ENCODE measurements around the gene HPSE. TPM values are rescaled to one million over a fixed set of nuclear protein-coding genes. Genes with fewer than 3 reads are reported as not detected.

HPSE gene
- polyA plus RNA-seq, 1 donor from 2014 or later = 0.16 TPM

DNA sequence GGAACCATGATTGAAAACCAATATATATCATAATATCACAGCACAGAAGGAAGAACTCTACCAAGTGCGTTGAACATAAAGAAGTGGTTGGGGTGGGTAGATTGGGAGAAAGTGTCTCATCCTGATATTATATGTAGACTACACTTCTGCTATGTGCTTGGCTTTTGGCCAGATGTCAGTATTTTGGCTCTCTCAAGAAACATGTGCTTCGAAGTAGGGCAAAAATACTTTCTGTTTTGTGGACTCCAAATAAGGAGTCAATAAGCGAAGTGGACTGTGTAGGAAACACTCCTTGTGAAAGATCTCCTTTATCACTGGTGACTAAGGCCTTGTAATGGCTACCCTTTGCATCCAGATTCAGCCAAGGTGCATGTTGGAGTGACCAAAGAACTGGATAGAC is 7.8 kb upstream of the HPSE start:
- no peak overlapping the region for H3K9ac ChIP-seq (ENCODE audit: low read length)
- no peaks in the 10 kb centered on the region for H3K9me3 ChIP-seq (ENCODE audit: low read length)
- H2AFZ ChIP-seq (ENCODE audit: low read depth, low read length) = no peak overlapping the region
- H3K36me3 ChIP-seq (ENCODE audit: insufficient read depth, low read length) = no peaks in the 10 kb centered on the region
- H3K9me2 ChIP-seq (ENCODE audit: insufficient read depth, low read length) = no peaks in the 10 kb centered on the region
- TF ChIP-seq MXI1 (conservative IDR thresholded peaks at IDR 0.05; ENCODE audit: poor library complexity, severe bottlenecking) (no peak), SMC3 (conservative IDR thresholded peaks at IDR 0.05; ENCODE audit: poor library complexity) (no peak), RAD21 (conservative IDR thresholded peaks at IDR 0.05) (no peak), TAF1 (IDR thresholded peaks at IDR 0.05; ENCODE audit: low read depth) (no peak), EP300 (conservative IDR thresholded peaks at IDR 0.05; ENCODE audit: poor library complexity, severe bottlenecking) (no peak)
- no peaks in the 10 kb centered on the region for H4K20me1 ChIP-seq (ENCODE audit: insufficient read depth)
- no peak overlapping the region for H3K4me2 ChIP-seq (ENCODE audit: low read length)
- no peak overlapping the region for H3K27ac ChIP-seq (ENCODE audit: low read length)
- no peaks in the 10 kb centered on the region for H3F3A ChIP-seq (ENCODE audit: insufficient read depth, low read length, poor library complexity, severe bottlenecking)
- H3K4me3 ChIP-seq (ENCODE audit: low read length) = no peak overlapping the region
- no peaks in the 10 kb centered on the region for H3K79me2 ChIP-seq (replicated peaks; ENCODE audit: insufficient read depth, low read length)
- no peaks in the 10 kb centered on the region for H3K27me3 ChIP-seq (ENCODE audit: insufficient read depth, low read depth, low read length)

DNA sequence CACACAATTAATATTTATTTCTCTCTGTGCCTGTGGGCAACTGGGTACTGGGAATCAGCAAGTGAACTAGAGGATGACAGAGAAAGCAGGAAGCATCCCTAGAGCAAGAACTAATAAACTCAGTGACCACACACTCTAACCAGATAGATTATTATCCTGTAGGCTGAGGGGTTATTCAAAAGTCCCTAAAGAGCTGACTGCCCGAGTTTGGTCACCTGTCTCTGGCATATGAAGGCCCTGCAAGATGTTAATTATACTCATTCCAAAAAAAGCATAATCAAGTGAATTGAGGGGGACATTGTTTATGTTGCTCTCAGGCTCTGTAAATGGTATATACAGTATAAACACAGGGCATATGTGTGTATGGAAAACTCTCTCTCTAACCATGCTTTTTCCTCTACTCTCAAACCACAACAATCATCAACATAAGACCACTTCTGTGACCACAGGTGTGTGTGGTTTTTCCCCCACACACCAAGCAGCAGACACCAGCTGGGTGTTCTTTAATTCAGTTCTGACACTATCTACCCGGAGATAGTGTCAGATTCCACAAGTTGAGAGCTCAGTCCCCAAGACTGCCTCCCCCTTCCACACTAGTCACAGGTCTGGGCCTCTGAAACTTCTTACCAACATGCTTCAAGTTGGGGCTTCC is 6.2 kb upstream of the HPSE start:
- Histone ChIP-seq H3K9me2 (ENCODE audit: insufficient read depth, low read length) (no peaks in the 10 kb centered on the region), H4K20me1 (ENCODE audit: insufficient read depth) (no peaks in the 10 kb centered on the region), H2AFZ (ENCODE audit: low read depth, low read length) (no peak overlapping the region), H3K36me3 (ENCODE audit: insufficient read depth, low read length) (no peaks in the 10 kb centered on the region), H3K27ac (ENCODE audit: low read length) (no peak overlapping the region), H3F3A (ENCODE audit: insufficient read depth, low read length, poor library complexity, severe bottlenecking) (no peaks in the 10 kb centered on the region), H3K9ac (ENCODE audit: low read length) (no peak overlapping the region), H3K4me3 (ENCODE audit: low read length) (no peak overlapping the region), H3K79me2 (replicated peaks; ENCODE audit: insufficient read depth, low read length) (no peaks in the 10 kb centered on the region), H3K9me3 (ENCODE audit: low read length) (no peaks in the 10 kb centered on the region), H3K27me3 (ENCODE audit: insufficient read depth, low read depth, low read length) (peaks cover 5% of the 10 kb centered on the region), H3K4me2 (ENCODE audit: low read length) (no peak overlapping the region)
- TF ChIP-seq SMC3 (conservative IDR thresholded peaks at IDR 0.05; ENCODE audit: poor library complexity) = no peak
- no peak for TF ChIP-seq POLR2AphosphoS5 (IDR thresholded peaks at IDR 0.05)
- no peak for TF ChIP-seq TAF1 (IDR thresholded peaks at IDR 0.05; ENCODE audit: low read depth)
- no peak for TF ChIP-seq MXI1 (conservative IDR thresholded peaks at IDR 0.05; ENCODE audit: poor library complexity, severe bottlenecking)
- TF ChIP-seq, protein P1, sequence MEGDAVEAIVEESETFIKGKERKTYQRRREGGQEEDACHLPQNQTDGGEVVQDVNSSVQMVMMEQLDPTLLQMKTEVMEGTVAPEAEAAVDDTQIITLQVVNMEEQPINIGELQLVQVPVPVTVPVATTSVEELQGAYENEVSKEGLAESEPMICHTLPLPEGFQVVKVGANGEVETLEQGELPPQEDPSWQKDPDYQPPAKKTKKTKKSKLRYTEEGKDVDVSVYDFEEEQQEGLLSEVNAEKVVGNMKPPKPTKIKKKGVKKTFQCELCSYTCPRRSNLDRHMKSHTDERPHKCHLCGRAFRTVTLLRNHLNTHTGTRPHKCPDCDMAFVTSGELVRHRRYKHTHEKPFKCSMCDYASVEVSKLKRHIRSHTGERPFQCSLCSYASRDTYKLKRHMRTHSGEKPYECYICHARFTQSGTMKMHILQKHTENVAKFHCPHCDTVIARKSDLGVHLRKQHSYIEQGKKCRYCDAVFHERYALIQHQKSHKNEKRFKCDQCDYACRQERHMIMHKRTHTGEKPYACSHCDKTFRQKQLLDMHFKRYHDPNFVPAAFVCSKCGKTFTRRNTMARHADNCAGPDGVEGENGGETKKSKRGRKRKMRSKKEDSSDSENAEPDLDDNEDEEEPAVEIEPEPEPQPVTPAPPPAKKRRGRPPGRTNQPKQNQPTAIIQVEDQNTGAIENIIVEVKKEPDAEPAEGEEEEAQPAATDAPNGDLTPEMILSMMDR (IDR thresholded peaks at IDR 0.05; ENCODE audit: poor library complexity, severe bottlenecking) = no peak
- no peak for TF ChIP-seq RAD21 (conservative IDR thresholded peaks at IDR 0.05)
- TF ChIP-seq, protein P2, sequence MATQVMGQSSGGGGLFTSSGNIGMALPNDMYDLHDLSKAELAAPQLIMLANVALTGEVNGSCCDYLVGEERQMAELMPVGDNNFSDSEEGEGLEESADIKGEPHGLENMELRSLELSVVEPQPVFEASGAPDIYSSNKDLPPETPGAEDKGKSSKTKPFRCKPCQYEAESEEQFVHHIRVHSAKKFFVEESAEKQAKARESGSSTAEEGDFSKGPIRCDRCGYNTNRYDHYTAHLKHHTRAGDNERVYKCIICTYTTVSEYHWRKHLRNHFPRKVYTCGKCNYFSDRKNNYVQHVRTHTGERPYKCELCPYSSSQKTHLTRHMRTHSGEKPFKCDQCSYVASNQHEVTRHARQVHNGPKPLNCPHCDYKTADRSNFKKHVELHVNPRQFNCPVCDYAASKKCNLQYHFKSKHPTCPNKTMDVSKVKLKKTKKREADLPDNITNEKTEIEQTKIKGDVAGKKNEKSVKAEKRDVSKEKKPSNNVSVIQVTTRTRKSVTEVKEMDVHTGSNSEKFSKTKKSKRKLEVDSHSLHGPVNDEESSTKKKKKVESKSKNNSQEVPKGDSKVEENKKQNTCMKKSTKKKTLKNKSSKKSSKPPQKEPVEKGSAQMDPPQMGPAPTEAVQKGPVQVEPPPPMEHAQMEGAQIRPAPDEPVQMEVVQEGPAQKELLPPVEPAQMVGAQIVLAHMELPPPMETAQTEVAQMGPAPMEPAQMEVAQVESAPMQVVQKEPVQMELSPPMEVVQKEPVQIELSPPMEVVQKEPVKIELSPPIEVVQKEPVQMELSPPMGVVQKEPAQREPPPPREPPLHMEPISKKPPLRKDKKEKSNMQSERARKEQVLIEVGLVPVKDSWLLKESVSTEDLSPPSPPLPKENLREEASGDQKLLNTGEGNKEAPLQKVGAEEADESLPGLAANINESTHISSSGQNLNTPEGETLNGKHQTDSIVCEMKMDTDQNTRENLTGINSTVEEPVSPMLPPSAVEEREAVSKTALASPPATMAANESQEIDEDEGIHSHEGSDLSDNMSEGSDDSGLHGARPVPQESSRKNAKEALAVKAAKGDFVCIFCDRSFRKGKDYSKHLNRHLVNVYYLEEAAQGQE (IDR thresholded peaks at IDR 0.05; ENCODE audit: borderline replicate concordance) = no peak
- TF ChIP-seq EP300 (conservative IDR thresholded peaks at IDR 0.05; ENCODE audit: poor library complexity, severe bottlenecking) = no peak
- no peak for TF ChIP-seq EZH2 (IDR thresholded peaks at IDR 0.05; ENCODE audit: borderline replicate concordance, insufficient read depth, low read length, poor library complexity, severe bottlenecking)
